HG03108 (cell line): ENCODE results near the gene TSPEAR.

ENCODE experiments used
- ATAC-seq: cut with Tn5 transposase; IDR thresholded peaks from one replicate; pipeline ENCODE4 v1.9.1; 2021; ENCODE audit warnings: moderate library complexity; ENCODE audit not compliant: unreplicated experiment

Gene TSPEAR

GRCh38 chr21:44723177-44724131 is 12.1 kb upstream of the TSPEAR start:
- ATAC-seq = no peak

- no peak for ATAC-seq
Measured at GRCh38 chr21:44722731-44723130, 11.4 kb upstream of the TSPEAR start.

GRCh38 chr21:44720170-44720569 is 8.8 kb upstream of the TSPEAR start:
- no peak for ATAC-seq

- ATAC-seq = no peak
Measured at GRCh38 chr21:44718571-44718970, 7.2 kb upstream of the TSPEAR start.

GRCh38 chr21:44718093-44718492 is 6.7 kb upstream of the TSPEAR start:
- no peak for ATAC-seq

- ATAC-seq = no peak
Measured at GRCh38 chr21:44716984-44717383, 5.6 kb upstream of the TSPEAR start.

- no peak for ATAC-seq
Measured at GRCh38 chr21:44714905-44715304, 3.5 kb upstream of the TSPEAR start.

GRCh38 chr21:44713846-44714245 is 2.5 kb upstream of the TSPEAR start:
- ATAC-seq = no peak

GRCh38 chr21:44713130-44713529 is 1.8 kb upstream of the TSPEAR start:
- ATAC-seq = no peak

GRCh38 chr21:44712203-44713028 is 1.0 kb upstream of the TSPEAR start:
- no peak for ATAC-seq

- no peak for ATAC-seq
Measured at GRCh38 chr21:44710756-44711326, 531 bp downstream of the TSPEAR start.

- no peak for ATAC-seq
Measured at GRCh38 chr21:44710294-44710665, 1.1 kb downstream of the TSPEAR start.

GRCh38 chr21:44709426-44710293 is 1.7 kb downstream of the TSPEAR start:
- ATAC-seq = no peak

- no peak for ATAC-seq
Measured at GRCh38 chr21:44708866-44709425, 2.4 kb downstream of the TSPEAR start.

- no peak for ATAC-seq
Measured at GRCh38 chr21:44708213-44708865, 3.0 kb downstream of the TSPEAR start.

- no peak for ATAC-seq
Measured at GRCh38 chr21:44706706-44707581, 4.4 kb downstream of the TSPEAR start.

- ATAC-seq = no peak
Measured at GRCh38 chr21:44706026-44706705, 5.2 kb downstream of the TSPEAR start.

GRCh38 chr21:44704636-44705001 is 6.8 kb downstream of the TSPEAR start:
- ATAC-seq = no peak
